Activated CD8-positive, alpha-beta T cell treated with anti-CD3 and anti-CD28 coated beads for 36 hours (primary cell): ENCODE results near the gene ZDHHC22. TPM values are rescaled to one million over a fixed set of nuclear protein-coding genes. Genes with fewer than 3 reads are reported as not detected.

ENCODE experiments used
- ATAC-seq: fragments of 200-7000 bp; cut with Tn5 transposase; one replicate; pipeline ENCODE4 v1.10.0; 2021; ENCODE audit warnings: mild to moderate bottlenecking, moderate library complexity
- CTCF ChIA-PET: fragments of 350-600 bp; sonication (Branson Sonifier 250); formaldehyde crosslinking; loops from one replicate; lab custom pipeline; 2021; ENCODE audit warnings: antibody characterized with exemption; lab: Charles Lee
- POLR2A ChIA-PET: fragments of 350-600 bp; sonication (Branson Sonifier 250); formaldehyde crosslinking; loops from one replicate; lab custom pipeline; 2021; ENCODE audit warnings: antibody characterized with exemption; lab: Charles Lee
- DNase-seq: peaks from one replicate; pipeline ENCODE4 v3.0.0-alpha.2; 2020
- H3K27ac Mint-ChIP-seq: one replicate; pipeline ENCODE4 v1.8.0; 2021; ENCODE audit warnings: mild to moderate bottlenecking, mixed read lengths
- H3K27me3 Mint-ChIP-seq: one replicate; pipeline ENCODE4 v1.8.0; 2021; ENCODE audit warnings: mixed read lengths
- H3K36me3 Mint-ChIP-seq: one replicate; pipeline ENCODE4 v1.8.0; 2021; ENCODE audit warnings: low read depth, mixed read lengths
- H3K4me1 Mint-ChIP-seq: one replicate; pipeline ENCODE4 v1.8.0; 2021; ENCODE audit warnings: low read depth, mixed read lengths
- H3K4me3 Mint-ChIP-seq: one replicate; pipeline ENCODE4 v1.8.0; 2021; ENCODE audit warnings: mild to moderate bottlenecking, moderate library complexity, mixed read lengths
- H3K9me3 Mint-ChIP-seq: one replicate; pipeline ENCODE4 v1.8.0; 2021; ENCODE audit warnings: mixed read lengths
- intact Hi-C: fragments of 100-400 bp; cut with micrococcal nuclease; formaldehyde crosslinking; loops from one replicate; pipeline ENCODE4 v1.10.0; 2022
- total RNA-seq, 2 experiments: library from RNA; stranded (reverse); gene quantifications; one replicate each; pipeline ENCODE4 v1.2.3, GENCODE V29; 2021
- TF ChIP-seq, protein P1 (sequence below): fragments of 200-600 bp; IDR thresholded peaks from one replicate; pipeline ENCODE4 v1.8.0; 2022; ENCODE audit warnings: antibody characterized with exemption, mild to moderate bottlenecking

Gene ZDHHC22
- total RNA-seq, 2 experiments from 2014 or later, result not detected

GRCh38 chr14:77181603-77182437 is 40.2 kb upstream of the ZDHHC22 start, which contains the start of gene TMEM63C:
TMEM63C (plus strand) TSS chr14:77181798; CDS start chr14:77218814, 37,016 bp downstream.
- Mint-ChIP-seq H3K27me3 (peaks cover 18% of the 10 kb centered on the region), H3K27ac (peak within 1 kb of the TSS; percentile 15), H3K4me1 (peaks cover 27% of the 10 kb centered on the region), H3K36me3 (no peaks in the 10 kb centered on the region), H3K9me3 (no peaks in the 10 kb centered on the region), H3K4me3 (peak within 1 kb of the TSS; percentile 70)
- peak; percentile 85 for DNase-seq
- intact Hi-C loops, result no loop called here
- ATAC-seq, result peak; percentile 93
- CTCF ChIA-PET, result interaction anchor here (1.2 to 1.5 kb wide), 2 partner anchors 11 to 134 kb away, joined by 3 read pairs; no protein-coding TSS in a partner anchor
- TF ChIP-seq, protein P1, sequence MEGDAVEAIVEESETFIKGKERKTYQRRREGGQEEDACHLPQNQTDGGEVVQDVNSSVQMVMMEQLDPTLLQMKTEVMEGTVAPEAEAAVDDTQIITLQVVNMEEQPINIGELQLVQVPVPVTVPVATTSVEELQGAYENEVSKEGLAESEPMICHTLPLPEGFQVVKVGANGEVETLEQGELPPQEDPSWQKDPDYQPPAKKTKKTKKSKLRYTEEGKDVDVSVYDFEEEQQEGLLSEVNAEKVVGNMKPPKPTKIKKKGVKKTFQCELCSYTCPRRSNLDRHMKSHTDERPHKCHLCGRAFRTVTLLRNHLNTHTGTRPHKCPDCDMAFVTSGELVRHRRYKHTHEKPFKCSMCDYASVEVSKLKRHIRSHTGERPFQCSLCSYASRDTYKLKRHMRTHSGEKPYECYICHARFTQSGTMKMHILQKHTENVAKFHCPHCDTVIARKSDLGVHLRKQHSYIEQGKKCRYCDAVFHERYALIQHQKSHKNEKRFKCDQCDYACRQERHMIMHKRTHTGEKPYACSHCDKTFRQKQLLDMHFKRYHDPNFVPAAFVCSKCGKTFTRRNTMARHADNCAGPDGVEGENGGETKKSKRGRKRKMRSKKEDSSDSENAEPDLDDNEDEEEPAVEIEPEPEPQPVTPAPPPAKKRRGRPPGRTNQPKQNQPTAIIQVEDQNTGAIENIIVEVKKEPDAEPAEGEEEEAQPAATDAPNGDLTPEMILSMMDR, result no peak
- POLR2A ChIA-PET, result no interaction called here

DNA sequence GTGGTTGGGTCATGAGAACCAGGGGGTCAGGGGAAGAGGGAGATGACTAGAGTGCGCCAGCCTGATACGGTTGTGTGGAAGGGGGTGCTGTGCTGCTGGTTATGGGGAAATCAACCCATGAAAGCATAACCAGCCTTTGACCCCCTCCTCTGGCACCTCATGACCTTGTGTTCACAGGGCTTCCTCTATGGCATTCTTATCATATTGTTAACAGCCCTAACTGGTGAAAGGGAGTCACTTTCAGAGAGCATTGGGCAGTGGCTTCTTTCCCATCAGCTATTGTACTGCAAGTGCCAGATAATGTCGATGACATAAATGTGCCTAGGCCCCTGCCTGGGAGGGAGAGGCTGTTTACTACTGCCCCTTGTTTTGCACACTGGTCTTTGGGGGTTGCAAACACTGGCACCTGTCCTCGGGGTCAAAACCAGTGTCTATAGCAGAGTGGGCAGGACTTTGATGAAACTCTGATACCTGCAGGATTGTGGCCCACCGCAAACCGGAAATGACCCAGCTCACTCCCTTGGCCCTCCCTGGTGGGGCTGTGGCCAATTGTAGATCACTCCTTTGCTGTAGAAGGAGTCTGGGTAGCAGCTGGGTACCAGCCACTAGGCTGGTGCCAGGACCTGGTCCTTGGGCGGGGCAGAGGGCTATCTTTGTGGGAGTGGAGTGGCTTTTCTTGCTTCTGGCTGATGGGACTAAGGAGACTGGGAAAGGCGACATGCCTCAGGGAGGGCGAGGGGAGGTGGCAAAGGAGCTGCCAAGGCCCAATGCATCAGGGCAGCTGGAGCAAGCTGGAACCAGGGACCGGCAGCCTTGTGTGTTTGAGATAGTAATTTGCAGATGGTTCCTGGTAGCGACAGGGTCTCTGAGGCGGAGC is 39.4 kb upstream of the ZDHHC22 start:
- H3K9me3 Mint-ChIP-seq, result no peaks in the 10 kb centered on the region
- POLR2A ChIA-PET, result no interaction called here
- H3K36me3 Mint-ChIP-seq, result no peaks in the 10 kb centered on the region
- H3K27me3 Mint-ChIP-seq, result peaks cover 17% of the 10 kb centered on the region
- intact Hi-C loops, result no loop called here
- peak; percentile 26 for DNase-seq
- ATAC-seq, result peak; percentile 13
- H3K4me3 Mint-ChIP-seq, result peak overlapping the region; percentile 70
- H3K27ac Mint-ChIP-seq, result peak overlapping the region; percentile 15
- H3K4me1 Mint-ChIP-seq, result peaks cover 27% of the 10 kb centered on the region
- TF ChIP-seq, protein P1, result no peak
- CTCF ChIA-PET, result interaction anchor here (1.2 to 1.5 kb wide), 2 partner anchors 10 to 135 kb away, joined by 3 read pairs; no protein-coding TSS in a partner anchor

DNA sequence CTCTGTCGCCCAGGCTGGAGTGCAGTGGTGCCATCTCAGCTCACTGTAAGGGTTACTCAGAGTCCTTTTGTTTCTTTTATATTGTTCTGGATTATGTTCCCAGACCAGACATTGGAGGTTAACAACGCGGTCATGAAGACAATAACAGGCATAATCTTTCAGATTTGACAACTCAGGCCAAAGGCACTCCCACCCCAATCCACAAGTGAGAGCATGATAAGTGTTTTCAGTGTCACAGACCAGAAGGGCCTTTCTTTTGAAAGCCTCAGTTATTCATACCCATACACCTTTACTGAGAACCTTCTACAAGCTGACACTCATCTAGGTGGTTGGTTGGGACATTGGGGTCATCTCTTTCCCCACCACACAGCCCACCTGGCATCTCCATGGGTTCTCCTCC is 37.1 kb upstream of the ZDHHC22 start:
- no peaks in the 10 kb centered on the region for H3K9me3 Mint-ChIP-seq
- ATAC-seq, result no peak
- no peaks in the 10 kb centered on the region for H3K36me3 Mint-ChIP-seq
- TF ChIP-seq, protein P1, result no peak
- CTCF ChIA-PET, result no interaction called here
- DNase-seq, result no peak
- peaks cover 13% of the 10 kb centered on the region for H3K27me3 Mint-ChIP-seq
- POLR2A ChIA-PET, result no interaction called here
- peaks cover 16% of the 10 kb centered on the region for H3K4me1 Mint-ChIP-seq
- H3K4me3 Mint-ChIP-seq, result no peak overlapping the region
- H3K27ac Mint-ChIP-seq, result no peak overlapping the region
- intact Hi-C loops, result no loop called here

DNA sequence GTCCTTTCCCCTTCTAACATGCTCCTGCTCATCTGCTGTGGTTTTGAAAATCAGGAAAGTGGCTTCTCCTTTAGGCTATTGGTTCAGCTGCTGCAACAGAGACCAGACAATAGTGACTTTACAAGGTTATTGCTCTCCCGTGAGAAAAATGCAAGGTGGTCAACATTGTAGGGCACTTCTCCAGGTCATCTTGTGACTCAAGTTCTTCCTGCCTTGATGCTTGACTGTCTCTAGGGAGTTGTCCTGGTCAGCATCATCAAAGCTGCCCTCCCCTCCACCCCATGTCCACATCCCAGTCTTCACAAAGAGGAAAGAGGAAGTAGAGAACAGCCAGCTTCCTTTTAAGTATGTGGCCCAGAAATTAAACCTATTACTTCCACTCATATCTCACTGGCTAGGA is 36.1 kb upstream of the ZDHHC22 start:
- ChIA-PET CTCF (no interaction called here), POLR2A (no interaction called here)
- TF ChIP-seq, protein P1, result no peak
- Mint-ChIP-seq H3K9me3 (no peaks in the 10 kb centered on the region), H3K4me1 (peaks cover 11% of the 10 kb centered on the region), H3K27me3 (peaks cover 13% of the 10 kb centered on the region), H3K4me3 (no peak overlapping the region), H3K27ac (no peak overlapping the region), H3K36me3 (no peaks in the 10 kb centered on the region)
- intact Hi-C loops, result no loop called here
- DNase-seq (no peak), ATAC-seq (no peak)
